DND-41 (cell line): Measurements from ENCODE around the gene GALNTL6.
"Not testable (repeated sequence)": the region's sequence is repeated elsewhere in the genome, so short reads cannot be mapped to it uniquely, and the experiment has no call there.

ENCODE experiments used
- ATAC-seq: fragments of 200-7000 bp; cut with Tn5 transposase; 3 replicates; pipeline ENCODE4 v1.9.1; 2021; ENCODE audit warnings: low read depth; ENCODE audit not compliant: insufficient read depth
- DNase-seq: peaks from one replicate; pipeline ENCODE4 v3.0.0-alpha.2; 2020
- H2AFZ ChIP-seq: 2 replicates; pipeline ENCODE4 v1.6.0; 2012; ENCODE audit warnings: low read depth, low read length
- H3K27ac ChIP-seq: 2 replicates; pipeline ENCODE4 v1.5.1; 2012; ENCODE audit warnings: low read length, inconsistent platforms
- H3K27me3 ChIP-seq: fragments of 200-600 bp; sonication (generic); 2 replicates; pipeline ENCODE4 v1.6.0; 2012; ENCODE audit warnings: low read length, mild to moderate bottlenecking, inconsistent platforms; ENCODE audit not compliant: insufficient read depth, poor library complexity
- H3K36me3 ChIP-seq: 2 replicates; pipeline ENCODE4 v1.5.1; 2012; ENCODE audit warnings: low read length, inconsistent platforms; ENCODE audit not compliant: insufficient read depth
- H3K4me1 ChIP-seq: 2 replicates; pipeline ENCODE4 v1.5.1; 2012; ENCODE audit warnings: mild to moderate bottlenecking, low read length; ENCODE audit not compliant: insufficient read depth
- H3K4me2 ChIP-seq: 2 replicates; pipeline ENCODE4 v1.6.0; 2012; ENCODE audit warnings: mild to moderate bottlenecking, moderate library complexity, low read length, inconsistent platforms; ENCODE audit not compliant: insufficient read depth
- H3K4me3 ChIP-seq, 2 experiments: fragments of 200-600 bp in 1 of 2; shearing (Covaris generic) in 1 of 2; 2 replicates each; pipeline ENCODE4 v1.5.1; 2012 to 2016; ENCODE audit warnings: inconsistent platforms in 2 of 2, low read length in 2 of 2, mild to moderate bottlenecking in 2 of 2, low read depth in 1 of 2, moderate library complexity in 1 of 2
- H3K79me2 ChIP-seq: 2 replicates; pipeline ENCODE4 v1.6.0; 2012; ENCODE audit warnings: low read length, inconsistent platforms; ENCODE audit not compliant: insufficient read depth
- H3K9ac ChIP-seq: 2 replicates; pipeline ENCODE4 v1.6.0; 2012; ENCODE audit warnings: low read depth, mild to moderate bottlenecking, inconsistent platforms, low read length, moderate library complexity
- H3K9me3 ChIP-seq: 2 replicates; pipeline ENCODE4 v1.5.1; 2012; ENCODE audit warnings: low read length, moderate library complexity, mild to moderate bottlenecking, inconsistent platforms; ENCODE audit not compliant: insufficient read depth, severe bottlenecking
- H4K20me1 ChIP-seq: 2 replicates; pipeline ENCODE4 v1.6.0; 2012; ENCODE audit warnings: low read length; ENCODE audit not compliant: insufficient read depth
- EZH2 ChIP-seq: IDR thresholded peaks from 3 replicates; pipeline ENCODE4 v1.6.1; 2012; ENCODE audit warnings: borderline replicate concordance, low read depth, mild to moderate bottlenecking, moderate library complexity, low read length, inconsistent platforms; ENCODE audit not compliant: severe bottlenecking
- TF ChIP-seq, protein P1 (sequence below): IDR thresholded peaks from 2 replicates; pipeline ENCODE4 v1.5.1; 2012; ENCODE audit warnings: borderline replicate concordance, low read length, moderate library complexity, mild to moderate bottlenecking; ENCODE audit not compliant: poor library complexity, severe bottlenecking; ENCODE audit errors: extremely low read depth

The GALNTL6 gene

GRCh38 chr4:172876394-172876793, 1063.2 kb downstream of the GALNTL6 start:
- Histone ChIP-seq H3K4me2 (no peak overlapping the region), H3K4me3 (no peak overlapping the region), H3K4me1 (no peaks in the 10 kb centered on the region), H3K9me3 (no peaks in the 10 kb centered on the region), H3K27ac (no peak overlapping the region), H4K20me1 (no peaks in the 10 kb centered on the region), H3K36me3 (no peaks in the 10 kb centered on the region), H3K9ac (no peak overlapping the region), H3K27me3 (no peaks in the 10 kb centered on the region), H2AFZ (no peak overlapping the region), H3K79me2 (no peaks in the 10 kb centered on the region)
- TF ChIP-seq EZH2 = no peak
- TF ChIP-seq, protein P1, sequence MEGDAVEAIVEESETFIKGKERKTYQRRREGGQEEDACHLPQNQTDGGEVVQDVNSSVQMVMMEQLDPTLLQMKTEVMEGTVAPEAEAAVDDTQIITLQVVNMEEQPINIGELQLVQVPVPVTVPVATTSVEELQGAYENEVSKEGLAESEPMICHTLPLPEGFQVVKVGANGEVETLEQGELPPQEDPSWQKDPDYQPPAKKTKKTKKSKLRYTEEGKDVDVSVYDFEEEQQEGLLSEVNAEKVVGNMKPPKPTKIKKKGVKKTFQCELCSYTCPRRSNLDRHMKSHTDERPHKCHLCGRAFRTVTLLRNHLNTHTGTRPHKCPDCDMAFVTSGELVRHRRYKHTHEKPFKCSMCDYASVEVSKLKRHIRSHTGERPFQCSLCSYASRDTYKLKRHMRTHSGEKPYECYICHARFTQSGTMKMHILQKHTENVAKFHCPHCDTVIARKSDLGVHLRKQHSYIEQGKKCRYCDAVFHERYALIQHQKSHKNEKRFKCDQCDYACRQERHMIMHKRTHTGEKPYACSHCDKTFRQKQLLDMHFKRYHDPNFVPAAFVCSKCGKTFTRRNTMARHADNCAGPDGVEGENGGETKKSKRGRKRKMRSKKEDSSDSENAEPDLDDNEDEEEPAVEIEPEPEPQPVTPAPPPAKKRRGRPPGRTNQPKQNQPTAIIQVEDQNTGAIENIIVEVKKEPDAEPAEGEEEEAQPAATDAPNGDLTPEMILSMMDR = no peak
- ATAC-seq (no peak), DNase-seq (no peak)

- H3K79me2 ChIP-seq = no peaks in the 10 kb centered on the region
- H3K4me3 ChIP-seq = no peak overlapping the region
- ATAC-seq = no peak
- TF ChIP-seq, protein P1 = no peak
- no peaks in the 10 kb centered on the region for H4K20me1 ChIP-seq
- H3K27ac ChIP-seq = no peak overlapping the region
- no peak overlapping the region for H3K9ac ChIP-seq
- H3K9me3 ChIP-seq = no peaks in the 10 kb centered on the region
- H3K4me2 ChIP-seq = no peak overlapping the region
- no peaks in the 10 kb centered on the region for H3K4me1 ChIP-seq
- no peaks in the 10 kb centered on the region for H3K27me3 ChIP-seq
- H2AFZ ChIP-seq = no peak overlapping the region
- DNase-seq = no peak
- H3K36me3 ChIP-seq = no peaks in the 10 kb centered on the region
These were observed 1068.4 kb downstream of the GALNTL6 start for GRCh38 chr4:172881645-172882044.

DNA sequence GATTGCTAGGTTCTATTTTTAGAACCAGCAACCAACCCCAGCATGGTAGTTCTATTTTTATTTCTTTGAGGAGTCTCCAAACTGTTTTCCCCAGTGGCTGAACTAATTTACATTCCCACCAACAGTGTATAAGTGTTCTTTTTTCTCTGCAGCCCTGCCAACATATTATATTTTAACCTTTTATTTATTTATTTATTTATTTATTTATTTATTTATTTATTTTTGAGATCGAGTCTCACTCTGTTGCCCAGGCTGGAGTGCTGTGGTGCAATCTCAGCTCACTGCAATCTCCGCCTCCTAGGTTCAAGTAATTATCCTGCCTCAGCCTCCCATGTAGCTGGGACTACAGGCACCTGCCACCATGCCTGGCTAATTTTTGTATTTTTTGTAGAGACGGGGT, 1074.2 kb downstream of the GALNTL6 start:
- not testable (repeated sequence) for DNase-seq

DNA sequence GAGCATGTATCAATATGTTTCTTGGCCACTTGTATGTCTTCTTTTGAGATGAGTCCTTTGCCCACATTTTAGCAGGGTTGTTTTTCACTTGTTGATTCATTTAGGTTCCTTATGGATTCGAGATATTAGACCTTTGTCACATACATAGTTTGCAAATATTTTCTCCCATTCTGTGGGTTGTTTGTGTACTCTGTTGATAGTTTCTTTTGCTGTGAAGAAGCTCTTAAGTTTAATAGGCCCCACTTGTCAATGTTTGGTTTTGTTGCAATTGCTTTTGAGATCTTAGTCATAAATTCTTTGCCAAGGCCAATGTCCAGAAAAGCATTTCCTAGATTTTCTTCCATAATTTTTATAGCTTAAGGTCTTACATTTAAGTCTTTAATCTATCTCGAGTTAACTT, 1074.8 kb downstream of the GALNTL6 start:
- TF ChIP-seq, protein P1 = no peak
- no peak for TF ChIP-seq EZH2
- Histone ChIP-seq H3K9ac (no peak overlapping the region), H3K36me3 (no peaks in the 10 kb centered on the region), H3K4me2 (no peak overlapping the region), H3K4me3 (no peak overlapping the region), H3K27me3 (no peaks in the 10 kb centered on the region), H3K79me2 (no peaks in the 10 kb centered on the region), H2AFZ (no peak overlapping the region), H4K20me1 (no peaks in the 10 kb centered on the region), H3K27ac (no peak overlapping the region), H3K4me1 (no peaks in the 10 kb centered on the region), H3K9me3 (no peaks in the 10 kb centered on the region)
- ATAC-seq (no peak), DNase-seq (no peak)

More for the DNA sequence above, 1074.2 kb downstream of the GALNTL6 start:
- H2AFZ ChIP-seq, H4K20me1 ChIP-seq, H3K9ac ChIP-seq, H3K4me3 ChIP-seq, ATAC-seq, H3K9me3 ChIP-seq, H3K79me2 ChIP-seq, H3K27ac ChIP-seq, H3K36me3 ChIP-seq, H3K27me3 ChIP-seq, H3K4me1 ChIP-seq, H3K4me2 ChIP-seq: not testable (repeated sequence)
